ENCODE measurements around the gene SH3GL1.

Gene SH3GL1

DNA sequence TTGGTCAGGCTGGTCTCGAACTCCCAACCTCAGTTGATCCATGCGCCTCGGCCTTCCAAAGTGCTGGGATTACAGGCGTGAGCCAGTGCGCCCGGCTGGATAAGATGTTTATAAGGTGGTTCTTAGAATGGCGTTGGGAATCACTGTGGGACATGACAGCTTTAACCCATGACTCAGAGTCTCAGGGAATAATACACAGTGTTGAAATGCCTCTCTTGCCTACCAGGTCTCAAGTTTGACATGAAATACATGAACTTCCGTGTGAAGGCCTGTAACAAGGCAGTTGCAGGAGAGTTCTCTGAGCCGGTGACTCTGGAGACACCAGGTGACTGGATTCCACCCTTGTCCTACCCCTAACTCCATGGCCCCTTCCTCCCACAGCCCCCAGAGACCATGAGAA, 83.4 kb downstream of the SH3GL1 start:
- FAIRE-seq (no peak), DNase-seq (ENCODE audit: insufficient read length, low spot score) (peak; percentile 3)
- TF ChIP-seq, protein P1, sequence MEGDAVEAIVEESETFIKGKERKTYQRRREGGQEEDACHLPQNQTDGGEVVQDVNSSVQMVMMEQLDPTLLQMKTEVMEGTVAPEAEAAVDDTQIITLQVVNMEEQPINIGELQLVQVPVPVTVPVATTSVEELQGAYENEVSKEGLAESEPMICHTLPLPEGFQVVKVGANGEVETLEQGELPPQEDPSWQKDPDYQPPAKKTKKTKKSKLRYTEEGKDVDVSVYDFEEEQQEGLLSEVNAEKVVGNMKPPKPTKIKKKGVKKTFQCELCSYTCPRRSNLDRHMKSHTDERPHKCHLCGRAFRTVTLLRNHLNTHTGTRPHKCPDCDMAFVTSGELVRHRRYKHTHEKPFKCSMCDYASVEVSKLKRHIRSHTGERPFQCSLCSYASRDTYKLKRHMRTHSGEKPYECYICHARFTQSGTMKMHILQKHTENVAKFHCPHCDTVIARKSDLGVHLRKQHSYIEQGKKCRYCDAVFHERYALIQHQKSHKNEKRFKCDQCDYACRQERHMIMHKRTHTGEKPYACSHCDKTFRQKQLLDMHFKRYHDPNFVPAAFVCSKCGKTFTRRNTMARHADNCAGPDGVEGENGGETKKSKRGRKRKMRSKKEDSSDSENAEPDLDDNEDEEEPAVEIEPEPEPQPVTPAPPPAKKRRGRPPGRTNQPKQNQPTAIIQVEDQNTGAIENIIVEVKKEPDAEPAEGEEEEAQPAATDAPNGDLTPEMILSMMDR (IDR thresholded peaks at IDR 0.05; ENCODE audit: insufficient read depth, missing control alignments): no peak

DNA sequence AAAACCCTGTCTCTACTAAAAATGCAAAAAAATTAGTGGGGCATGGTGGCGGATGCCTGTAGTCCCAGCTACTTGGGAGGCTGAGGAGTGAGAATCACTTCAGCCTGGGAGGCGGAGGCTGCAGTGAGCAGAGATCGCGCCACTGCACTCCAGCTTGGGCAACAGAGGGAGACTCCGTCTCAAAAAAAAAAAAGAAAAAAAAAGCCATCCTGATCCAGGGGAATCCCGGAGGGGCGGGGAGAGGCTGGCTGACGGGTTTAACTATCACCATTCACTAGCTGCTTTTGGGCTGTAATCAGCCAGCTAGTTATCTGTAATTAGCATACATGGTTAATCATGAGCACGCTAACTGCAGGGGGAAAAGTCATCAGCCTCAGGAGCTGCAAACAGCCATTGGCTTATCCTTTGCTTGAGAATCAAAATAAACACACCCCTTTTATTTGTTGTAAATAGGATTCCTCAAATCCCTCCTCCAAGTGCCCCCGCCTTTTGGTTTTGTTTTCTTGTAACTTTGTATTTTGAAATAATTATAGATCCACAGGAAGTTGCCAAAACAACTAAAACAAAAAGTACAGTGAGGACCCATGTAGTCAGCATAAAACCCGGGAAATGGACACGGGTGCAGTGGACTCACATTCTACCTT, 86.4 kb downstream of the SH3GL1 start:
- DNase-seq (ENCODE audit: insufficient read length, low spot score) (no peak), FAIRE-seq (no peak)
- TF ChIP-seq, protein P1 (IDR thresholded peaks at IDR 0.05; ENCODE audit: insufficient read depth, missing control alignments): no peak

Measured in D721Med (cell line).